Spinal cord (tissue), 10 donors: ENCODE data around the gene GRIP1. TPM values are rescaled to one million over a fixed set of nuclear protein-coding genes. Genes with fewer than 3 reads are reported as not detected.

Experiments used
- DNase-seq, 6 donors: peaks; one replicate each; pipeline versions ENCODE4 v3.0.0 to v3.0.0-alpha.2; 2013 to 2015; ENCODE audit warnings: low spot score in 6 of 6, low read depth in 4 of 6
- H3K27ac ChIP-seq: one replicate; pipeline ENCODE4 v1.5.1; 2013; ENCODE audit warnings: low read depth, low read length, control low read depth
- H3K27me3 ChIP-seq: one replicate; pipeline ENCODE4 v1.6.1; 2013; ENCODE audit warnings: low read length; ENCODE audit not compliant: control insufficient read depth, insufficient read depth
- H3K36me3 ChIP-seq: one replicate; pipeline ENCODE4 v1.6.1; 2013; ENCODE audit warnings: low read length; ENCODE audit not compliant: control insufficient read depth, insufficient read depth
- H3K4me1 ChIP-seq: one replicate; pipeline ENCODE4 v1.6.1; 2013; ENCODE audit warnings: low read length; ENCODE audit not compliant: control insufficient read depth, insufficient read depth
- H3K4me3 ChIP-seq: one replicate; pipeline ENCODE4 v1.5.1; 2013; ENCODE audit warnings: low read depth, low read length, control low read depth
- H3K9me3 ChIP-seq: one replicate; pipeline ENCODE4 v1.6.1; 2013; ENCODE audit warnings: low read length; ENCODE audit not compliant: control insufficient read depth, insufficient read depth
- WGBS: methylation state at CpG from one replicate; pipeline ENCODE4 v1.1.5; 2013; ENCODE audit warnings: missing lambda C conversion rate; ENCODE audit not compliant: insufficient coverage; 5-methylcytosine and 5-hydroxymethylcytosine counted together
- polyA plus RNA-seq, 2 donors: library from polyadenylated mRNA; unstranded; fragments of 120-200 nt; gene quantifications; one replicate each; pipeline ENCODE4 v1.2.1, GENCODE V29; 2013; ENCODE audit not compliant: insufficient read length in 2 of 2
- total RNA-seq, 2 donors: library from RNA; depleted of rRNA in 1 of 2; stranded (reverse); fragments of 120-200 nt in 1 of 2; fragments of >200 nt in 1 of 2; gene quantifications; one replicate each; pipeline versions ENCODE4 v1.2.3 to v1.2.4, GENCODE V29; 2013 to 2014
- donor health status: healthy.

Gene GRIP1
- total and polyA plus RNA-seq, 4 donors: 25.1 to 33.4 (median 29.9) TPM

GRCh38 chr12:66430106-66430505, 248.8 kb downstream of the GRIP1 start:
- H3K4me3 ChIP-seq: no peak overlapping the region
- no peaks in the 10 kb centered on the region for H3K4me1 ChIP-seq
- H3K27me3 ChIP-seq: no peaks in the 10 kb centered on the region
- no peak for DNase-seq
- WGBS: 83% methylated on average over 2 of the region's 4 CpGs
- H3K9me3 ChIP-seq: no peaks in the 10 kb centered on the region
- H3K27ac ChIP-seq: no peak overlapping the region
- no peaks in the 10 kb centered on the region for H3K36me3 ChIP-seq

DNA sequence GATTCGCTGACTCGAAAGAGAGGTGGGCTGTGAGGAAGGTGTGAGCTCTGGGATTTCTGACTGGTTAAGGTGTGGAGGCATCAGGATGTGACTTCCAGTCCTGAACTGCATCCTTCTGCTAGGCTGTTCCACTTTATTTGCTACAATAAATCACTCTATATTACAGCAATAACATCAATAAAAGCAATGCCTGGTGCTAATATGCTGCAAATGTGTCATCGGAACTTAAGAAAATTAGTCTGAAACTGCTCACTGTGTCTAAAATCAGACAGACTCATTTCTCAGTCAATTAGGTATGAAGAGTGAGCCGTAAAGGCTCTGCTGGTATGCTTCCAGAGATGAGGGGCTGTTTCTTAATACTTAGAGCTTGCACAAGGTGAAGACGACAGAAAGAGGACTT, 250.0 kb downstream of the GRIP1 start:
- 57% methylated on average over 1 of the region's 5 CpGs for WGBS
- H3K27ac ChIP-seq: no peak overlapping the region
- no peaks in the 10 kb centered on the region for H3K27me3 ChIP-seq
- H3K4me3 ChIP-seq: no peak overlapping the region
- H3K4me1 ChIP-seq: no peaks in the 10 kb centered on the region
- no peaks in the 10 kb centered on the region for H3K9me3 ChIP-seq
- peak in 1 of 6 donors; percentile 69 for DNase-seq
- H3K36me3 ChIP-seq: no peaks in the 10 kb centered on the region

- Histone ChIP-seq H3K4me1 (no peaks in the 10 kb centered on the region), H3K9me3 (no peaks in the 10 kb centered on the region), H3K36me3 (no peaks in the 10 kb centered on the region), H3K27me3 (no peaks in the 10 kb centered on the region), H3K27ac (no peak overlapping the region), H3K4me3 (no peak overlapping the region)
- peak in 1 of 6 donors; percentile 17 for DNase-seq
Measured at GRCh38 chr12:66428261-66428660, 250.6 kb downstream of the GRIP1 start.

DNA sequence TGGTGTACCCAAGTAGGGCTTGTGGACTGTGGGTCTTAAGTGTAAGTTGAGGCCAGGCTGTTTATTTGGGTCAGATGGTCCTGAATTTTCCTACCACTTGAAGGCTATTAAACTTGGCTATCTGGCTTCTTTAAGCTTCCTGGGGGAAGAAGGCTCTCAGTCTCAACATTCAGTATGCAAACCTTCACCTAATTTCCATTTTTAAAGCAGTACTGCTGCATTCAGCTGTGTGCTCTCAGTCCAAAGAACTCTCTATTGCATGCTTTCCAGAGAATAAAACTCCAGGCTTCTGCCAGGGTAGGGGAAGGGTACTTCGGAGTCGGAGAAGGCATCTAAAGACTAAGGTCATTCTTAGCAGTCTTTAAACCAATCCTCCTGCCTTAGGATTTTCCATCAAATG, 252.2 kb downstream of the GRIP1 start:
- H3K27ac ChIP-seq: no peak overlapping the region
- H3K4me3 ChIP-seq: no peak overlapping the region
- H3K27me3 ChIP-seq: no peaks in the 10 kb centered on the region
- 64% methylated on average over 2 of the region's 2 CpGs for WGBS
- no peaks in the 10 kb centered on the region for H3K4me1 ChIP-seq
- no peaks in the 10 kb centered on the region for H3K36me3 ChIP-seq
- H3K9me3 ChIP-seq: no peaks in the 10 kb centered on the region
- DNase-seq: no peak

GRCh38 chr12:66423266-66423665, 255.6 kb downstream of the GRIP1 start:
- no CpG with 5 or more reads among the region's 2 CpGs for WGBS
- no peak for DNase-seq
- Histone ChIP-seq H3K36me3 (no peaks in the 10 kb centered on the region), H3K27me3 (no peaks in the 10 kb centered on the region), H3K4me1 (no peaks in the 10 kb centered on the region), H3K27ac (no peak overlapping the region), H3K4me3 (no peak overlapping the region), H3K9me3 (no peaks in the 10 kb centered on the region)

GRCh38 chr12:66418908-66419307, 260.0 kb downstream of the GRIP1 start:
- Histone ChIP-seq H3K36me3 (no peaks in the 10 kb centered on the region), H3K27me3 (no peaks in the 10 kb centered on the region), H3K4me1 (no peaks in the 10 kb centered on the region), H3K9me3 (no peaks in the 10 kb centered on the region), H3K27ac (no peak overlapping the region), H3K4me3 (no peak overlapping the region)
- no peak for DNase-seq
- no CpG with 5 or more reads among the region's 1 CpG for WGBS

- H3K9me3 ChIP-seq: no peaks in the 10 kb centered on the region
- no peaks in the 10 kb centered on the region for H3K4me1 ChIP-seq
- no peaks in the 10 kb centered on the region for H3K27me3 ChIP-seq
- no peak overlapping the region for H3K4me3 ChIP-seq
- no CpG with 5 or more reads among the region's 1 CpG for WGBS
- no peak overlapping the region for H3K27ac ChIP-seq
- DNase-seq: no peak
- no peaks in the 10 kb centered on the region for H3K36me3 ChIP-seq
Measured at GRCh38 chr12:66417217-66417616, 261.7 kb downstream of the GRIP1 start.

- WGBS: no CpG with 5 or more reads among the region's 4 CpGs
- H3K27me3 ChIP-seq: no peaks in the 10 kb centered on the region
- DNase-seq: peak in 1 of 6 donors; percentile 70
- H3K4me1 ChIP-seq: peaks cover 7% of the 10 kb centered on the region
- H3K27ac ChIP-seq: no peak overlapping the region
- H3K4me3 ChIP-seq: no peak overlapping the region
- H3K36me3 ChIP-seq: peaks cover 4% of the 10 kb centered on the region
- H3K9me3 ChIP-seq: no peaks in the 10 kb centered on the region
Measured at GRCh38 chr12:66409195-66409871, 269.5 kb downstream of the GRIP1 start.

- H3K9me3 ChIP-seq: no peaks in the 10 kb centered on the region
- H3K27ac ChIP-seq: no peak overlapping the region
- H3K4me1 ChIP-seq: peaks cover 7% of the 10 kb centered on the region
- no peaks in the 10 kb centered on the region for H3K27me3 ChIP-seq
- no peak overlapping the region for H3K4me3 ChIP-seq
- DNase-seq: no peak
- no peaks in the 10 kb centered on the region for H3K36me3 ChIP-seq
Measured at GRCh38 chr12:66405395-66405794, 273.5 kb downstream of the GRIP1 start.

- H3K4me1 ChIP-seq: peaks cover 7% of the 10 kb centered on the region
- no peaks in the 10 kb centered on the region for H3K9me3 ChIP-seq
- no peaks in the 10 kb centered on the region for H3K27me3 ChIP-seq
- H3K36me3 ChIP-seq: no peaks in the 10 kb centered on the region
- DNase-seq: peak in 3 of 6 donors; percentile 45 to 92 (median 80)
- H3K27ac ChIP-seq: no peak overlapping the region
- H3K4me3 ChIP-seq: no peak overlapping the region
Measured at GRCh38 chr12:66403746-66404145, 275.1 kb downstream of the GRIP1 start.
